K562 (cell line): Measurements from ENCODE around the gene MIDN. TPM values are rescaled to one million over a fixed set of nuclear protein-coding genes. Genes with fewer than 3 reads are reported as not detected.

Experiments used
- ARID1B ChIP-seq: fragments of 450-650 bp; IDR thresholded peaks from 2 replicates; pipeline ENCODE4 v1.6.1; 2016; ENCODE audit warnings: antibody characterized with exemption, mild to moderate bottlenecking, inconsistent platforms
- ATF7 ChIP-seq: fragments of 450-650 bp; IDR thresholded peaks from 2 replicates; pipeline ENCODE4 v1.7.1; 2014; ENCODE audit warnings: mild to moderate bottlenecking, moderate library complexity
- CBFB ChIP-seq: sonication (generic); formaldehyde crosslinking; IDR thresholded peaks from 2 replicates; pipeline ENCODE4 v1.4.0; 2020; ENCODE audit warnings: mild to moderate bottlenecking, missing genetic modification reagents
- CBX1 ChIP-seq: sonication (generic); IDR thresholded peaks from 2 replicates; pipeline ENCODE4 v1.6.1; 2016; ENCODE audit warnings: antibody characterized with exemption, low read depth, mild to moderate bottlenecking
- ILK ChIP-seq: fragments of 450-650 bp; IDR thresholded peaks from 2 replicates; pipeline ENCODE4 v1.6.1; 2016; ENCODE audit warnings: missing genetic modification characterization, low read depth, mild to moderate bottlenecking, missing compliant biosample characterization, moderate library complexity, borderline replicate concordance
- MCM2 ChIP-seq: fragments of 450-650 bp; IDR thresholded peaks from 2 replicates; pipeline ENCODE4 v1.6.1; 2017; ENCODE audit warnings: low read depth, mild to moderate bottlenecking
- NEUROD1 ChIP-seq: fragments of 150-350 bp; IDR thresholded peaks from 2 replicates; pipeline ENCODE4 v1.6.1; 2014; ENCODE audit warnings: borderline replicate concordance, low read length, low read depth; ENCODE audit not compliant: partially characterized antibody
- NFRKB ChIP-seq: fragments of 450-650 bp; IDR thresholded peaks from 2 replicates; pipeline ENCODE4 v1.6.1; 2016; ENCODE audit warnings: low read depth
- NR3C1 ChIP-seq: sonication (generic); formaldehyde crosslinking; IDR thresholded peaks from 2 replicates; pipeline ENCODE4 v1.8.1; 2022; ENCODE audit warnings: missing genetic modification reagents
- NUFIP1 ChIP-seq: fragments of 450-650 bp; IDR thresholded peaks from 2 replicates; pipeline ENCODE4 v1.6.1; 2018; ENCODE audit not compliant: partially characterized antibody
- PTTG1 ChIP-seq: fragments of 450-650 bp; IDR thresholded peaks from 2 replicates; pipeline ENCODE4 v1.6.1; 2016; ENCODE audit warnings: low read depth, mild to moderate bottlenecking, missing genetic modification characterization, missing compliant biosample characterization
- RBM17 ChIP-seq: fragments of 200-400 bp; formaldehyde crosslinking; IDR thresholded peaks from 2 replicates; pipeline ENCODE4 v1.6.1; 2017; ENCODE audit warnings: low read depth, mild to moderate bottlenecking, low read length, borderline replicate concordance
- TBP ChIP-seq: optimal IDR thresholded peaks from 2 replicates; pipeline ENCODE3; 2011; ENCODE audit warnings: low read depth, low read length, improper control_type of control experiment
- ZNF121 ChIP-seq: sonication (generic); formaldehyde crosslinking; conservative IDR thresholded peaks from 2 replicates; pipeline ENCODE4 v1.8.0; 2022; ENCODE audit warnings: missing genetic modification reagents
- ZNF224 ChIP-seq: sonication (generic); formaldehyde crosslinking; IDR thresholded peaks from 2 replicates; pipeline ENCODE4 v1.8.0; 2022; ENCODE audit warnings: mild to moderate bottlenecking, missing genetic modification reagents
- polyA plus RNA-seq, 8 experiments: library from polyadenylated mRNA; depleted of rRNA in 4 of 8; stranded (reverse) in 5 of 8; unstranded in 3 of 8; fragments of >200 nt; fragmentation: Nextera tagmentation in 2 of 8; fragmentation: Illumina TruSeq in 1 of 8; extraction: Ambion mirVana in 2 of 8; extraction: Trizol in 1 of 8; gene quantifications; 2 replicates each; pipeline versions ENCODE4 v1.2.1 to v1.2.3, GENCODE V29; 2011 to 2014; ENCODE audit warnings: inconsistent platforms in 1 of 8, missing spikeins in 1 of 8
- total RNA-seq, 7 experiments: library from RNA; depleted of rRNA in 6 of 7; stranded (reverse); fragments of >200 nt in 6 of 7; fragmentation: Illumina TruSeq in 2 of 7; extraction: Trizol in 2 of 7; gene quantifications; 2 replicates each; pipeline versions ENCODE4 v1.2.1 to v1.2.3, GENCODE V29; 2011 to 2021; ENCODE audit warnings: low replicate concordance in 1 of 7
- TF ChIP-seq, protein P1 (sequence below): fragments of 450-650 bp; formaldehyde crosslinking; IDR thresholded peaks from 2 replicates; pipeline ENCODE4 v1.4.0; 2020; ENCODE audit warnings: mild to moderate bottlenecking, moderate library complexity
- TF ChIP-seq, protein P2 (sequence below): fragments of 450-650 bp; IDR thresholded peaks from 2 replicates; pipeline ENCODE4 v1.6.1; 2017; ENCODE audit warnings: mild to moderate bottlenecking, moderate library complexity
- TF ChIP-seq, protein P3 (sequence below): fragments of 450-650 bp; formaldehyde crosslinking; IDR thresholded peaks from 2 replicates; pipeline ENCODE4 v1.4.0; 2020; ENCODE audit warnings: mild to moderate bottlenecking, moderate library complexity
- TF ChIP-seq, protein P4 (sequence below): fragments of 250-450 bp; sonication (Bioruptor Pico); IDR thresholded peaks from 2 replicates; pipeline ENCODE4 v1.8.0; 2021; ENCODE audit warnings: moderate library complexity, mild to moderate bottlenecking, inconsistent platforms
- TF ChIP-seq, protein P5 (sequence below): fragments of 450-650 bp; formaldehyde crosslinking; IDR thresholded peaks from 2 replicates; pipeline ENCODE4 v1.4.0; 2022; ENCODE audit warnings: missing genetic modification characterization
- TF ChIP-seq, protein P6 (sequence below): fragments of 250-450 bp; sonication (Bioruptor Pico); IDR thresholded peaks from 2 replicates; pipeline ENCODE4 v1.6.1; 2021; ENCODE audit warnings: mild to moderate bottlenecking

Gene MIDN
- total and polyA plus RNA-seq, 9 of the 15 experiments (the other 6 are each of a cell fraction or from before 2014, with no cell fraction given): 0.17 to 120 (median 10.1) TPM

DNA sequence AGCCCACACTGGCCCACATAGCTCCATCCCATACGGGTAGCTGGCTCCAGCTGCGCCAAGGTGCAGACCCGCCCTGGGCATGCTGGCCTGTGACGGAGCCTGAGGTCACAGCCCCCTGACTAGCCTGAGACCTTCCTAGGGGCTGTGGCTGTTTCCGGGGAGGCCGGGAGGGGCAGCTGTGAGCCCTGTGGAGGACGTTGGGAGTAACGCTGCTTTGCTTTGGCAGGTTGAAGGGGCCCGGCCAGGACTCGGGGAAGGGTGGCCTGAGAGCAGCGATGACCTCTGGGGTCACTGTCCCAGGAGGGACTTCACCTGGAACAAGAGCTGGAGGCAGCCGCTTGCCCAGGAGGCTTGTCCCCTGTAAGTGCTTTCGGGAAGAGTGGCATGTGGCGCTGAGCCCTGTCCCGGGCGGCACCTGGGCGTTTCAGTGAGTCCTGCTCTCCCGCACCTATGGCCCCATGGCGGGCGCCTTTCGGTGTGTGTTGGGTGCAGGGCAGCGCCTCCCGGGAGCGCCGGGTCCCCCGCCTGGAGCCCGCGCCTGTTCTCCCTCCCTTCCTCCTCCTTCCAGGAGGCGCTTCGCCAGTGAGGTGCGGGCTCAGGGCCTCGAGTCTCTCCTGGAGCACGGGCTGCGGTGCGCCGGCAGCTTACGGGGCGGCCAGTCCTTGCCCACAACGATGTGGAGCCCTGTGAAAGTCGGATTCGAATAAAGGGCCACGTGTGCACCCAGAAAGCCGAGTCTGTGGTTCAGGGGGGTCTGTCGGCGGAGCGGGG, 25.9 kb downstream of the MIDN start (continued):
- TF ChIP-seq CBFB (no peak), CBX1 (0 out of 2 replicates have a peak, but pooled peaks have one; percentile 22), TBP (peak; percentile 33), ZNF121 (no peak), NR3C1 (CRISPR knock-in tag) (no peak), NUFIP1 (no peak), ATF7 (no peak), RBM17 (no peak), NFRKB (no peak), ILK (tag) (no peak), NEUROD1 (no peak), ZNF224 (CRISPR knock-in tag) (no peak), PTTG1 (tag) (no peak), MCM2 (no peak), ARID1B (no peak)
- TF ChIP-seq, protein P1, sequence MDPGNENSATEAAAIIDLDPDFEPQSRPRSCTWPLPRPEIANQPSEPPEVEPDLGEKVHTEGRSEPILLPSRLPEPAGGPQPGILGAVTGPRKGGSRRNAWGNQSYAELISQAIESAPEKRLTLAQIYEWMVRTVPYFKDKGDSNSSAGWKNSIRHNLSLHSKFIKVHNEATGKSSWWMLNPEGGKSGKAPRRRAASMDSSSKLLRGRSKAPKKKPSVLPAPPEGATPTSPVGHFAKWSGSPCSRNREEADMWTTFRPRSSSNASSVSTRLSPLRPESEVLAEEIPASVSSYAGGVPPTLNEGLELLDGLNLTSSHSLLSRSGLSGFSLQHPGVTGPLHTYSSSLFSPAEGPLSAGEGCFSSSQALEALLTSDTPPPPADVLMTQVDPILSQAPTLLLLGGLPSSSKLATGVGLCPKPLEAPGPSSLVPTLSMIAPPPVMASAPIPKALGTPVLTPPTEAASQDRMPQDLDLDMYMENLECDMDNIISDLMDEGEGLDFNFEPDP (CRISPR knock-in tag): no peak
- TF ChIP-seq, protein P2, sequence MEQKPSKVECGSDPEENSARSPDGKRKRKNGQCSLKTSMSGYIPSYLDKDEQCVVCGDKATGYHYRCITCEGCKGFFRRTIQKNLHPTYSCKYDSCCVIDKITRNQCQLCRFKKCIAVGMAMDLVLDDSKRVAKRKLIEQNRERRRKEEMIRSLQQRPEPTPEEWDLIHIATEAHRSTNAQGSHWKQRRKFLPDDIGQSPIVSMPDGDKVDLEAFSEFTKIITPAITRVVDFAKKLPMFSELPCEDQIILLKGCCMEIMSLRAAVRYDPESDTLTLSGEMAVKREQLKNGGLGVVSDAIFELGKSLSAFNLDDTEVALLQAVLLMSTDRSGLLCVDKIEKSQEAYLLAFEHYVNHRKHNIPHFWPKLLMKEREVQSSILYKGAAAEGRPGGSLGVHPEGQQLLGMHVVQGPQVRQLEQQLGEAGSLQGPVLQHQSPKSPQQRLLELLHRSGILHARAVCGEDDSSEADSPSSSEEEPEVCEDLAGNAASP: no peak
- TF ChIP-seq, protein P3, sequence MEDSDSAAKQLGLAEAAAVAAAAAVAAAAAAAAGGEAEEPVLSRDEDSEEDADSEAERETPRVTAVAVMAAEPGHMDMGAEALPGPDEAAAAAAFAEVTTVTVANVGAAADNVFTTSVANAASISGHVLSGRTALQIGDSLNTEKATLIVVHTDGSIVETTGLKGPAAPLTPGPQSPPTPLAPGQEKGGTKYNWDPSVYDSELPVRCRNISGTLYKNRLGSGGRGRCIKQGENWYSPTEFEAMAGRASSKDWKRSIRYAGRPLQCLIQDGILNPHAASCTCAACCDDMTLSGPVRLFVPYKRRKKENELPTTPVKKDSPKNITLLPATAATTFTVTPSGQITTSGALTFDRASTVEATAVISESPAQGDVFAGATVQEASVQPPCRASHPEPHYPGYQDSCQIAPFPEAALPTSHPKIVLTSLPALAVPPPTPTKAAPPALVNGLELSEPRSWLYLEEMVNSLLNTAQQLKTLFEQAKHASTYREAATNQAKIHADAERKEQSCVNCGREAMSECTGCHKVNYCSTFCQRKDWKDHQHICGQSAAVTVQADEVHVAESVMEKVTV (CRISPR knock-in tag): no peak
- TF ChIP-seq, protein P4, sequence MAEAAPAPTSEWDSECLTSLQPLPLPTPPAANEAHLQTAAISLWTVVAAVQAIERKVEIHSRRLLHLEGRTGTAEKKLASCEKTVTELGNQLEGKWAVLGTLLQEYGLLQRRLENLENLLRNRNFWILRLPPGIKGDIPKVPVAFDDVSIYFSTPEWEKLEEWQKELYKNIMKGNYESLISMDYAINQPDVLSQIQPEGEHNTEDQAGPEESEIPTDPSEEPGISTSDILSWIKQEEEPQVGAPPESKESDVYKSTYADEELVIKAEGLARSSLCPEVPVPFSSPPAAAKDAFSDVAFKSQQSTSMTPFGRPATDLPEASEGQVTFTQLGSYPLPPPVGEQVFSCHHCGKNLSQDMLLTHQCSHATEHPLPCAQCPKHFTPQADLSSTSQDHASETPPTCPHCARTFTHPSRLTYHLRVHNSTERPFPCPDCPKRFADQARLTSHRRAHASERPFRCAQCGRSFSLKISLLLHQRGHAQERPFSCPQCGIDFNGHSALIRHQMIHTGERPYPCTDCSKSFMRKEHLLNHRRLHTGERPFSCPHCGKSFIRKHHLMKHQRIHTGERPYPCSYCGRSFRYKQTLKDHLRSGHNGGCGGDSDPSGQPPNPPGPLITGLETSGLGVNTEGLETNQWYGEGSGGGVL: no peak
- TF ChIP-seq, protein P5, sequence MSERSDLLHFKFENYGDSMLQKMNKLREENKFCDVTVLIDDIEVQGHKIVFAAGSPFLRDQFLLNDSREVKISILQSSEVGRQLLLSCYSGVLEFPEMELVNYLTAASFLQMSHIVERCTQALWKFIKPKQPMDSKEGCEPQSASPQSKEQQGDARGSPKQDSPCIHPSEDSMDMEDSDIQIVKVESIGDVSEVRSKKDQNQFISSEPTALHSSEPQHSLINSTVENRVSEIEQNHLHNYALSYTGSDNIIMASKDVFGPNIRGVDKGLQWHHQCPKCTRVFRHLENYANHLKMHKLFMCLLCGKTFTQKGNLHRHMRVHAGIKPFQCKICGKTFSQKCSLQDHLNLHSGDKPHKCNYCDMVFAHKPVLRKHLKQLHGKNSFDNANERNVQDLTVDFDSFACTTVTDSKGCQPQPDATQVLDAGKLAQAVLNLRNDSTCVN (CRISPR knock-in tag): no peak
- TF ChIP-seq, protein P6, sequence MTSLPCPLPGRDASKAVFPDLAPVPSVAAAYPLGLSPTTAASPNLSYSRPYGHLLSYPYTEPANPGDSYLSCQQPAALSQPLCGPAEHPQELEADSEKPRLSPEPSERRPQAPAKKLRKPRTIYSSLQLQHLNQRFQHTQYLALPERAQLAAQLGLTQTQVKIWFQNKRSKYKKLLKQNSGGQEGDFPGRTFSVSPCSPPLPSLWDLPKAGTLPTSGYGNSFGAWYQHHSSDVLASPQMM (CRISPR knock-in tag): no peak
